Adrenal gland (tissue), 5 donors: ENCODE measurements around the gene FOXN3.

Experiments
- CTCF ChIP-seq, 6 experiments: fragments of 450-650 bp in 4 of 6; fragments of 200-600 bp in 2 of 6; sonication (generic) in 1 of 6; IDR thresholded peaks; 1 replicate in 5 of 6; 2 replicates in 1 of 6; pipeline versions ENCODE4 v1.5.1 to v1.8.0; 2016 to 2021; ENCODE audit warnings: antibody characterized with exemption in 6 of 6, mild to moderate bottlenecking in 2 of 6, moderate library complexity in 1 of 6
- POLR2A ChIP-seq, 2 donors: fragments of 450-650 bp; IDR thresholded peaks; one replicate each; pipeline ENCODE4 v1.6.1; 2017; ENCODE audit warnings: antibody characterized with exemption in 2 of 2, mild to moderate bottlenecking in 2 of 2, moderate library complexity in 1 of 2
- donor health status: DM: no; HTN: no; CAD: no.

GRCh38 chr14:89366864-89367778, 49.9 kb downstream of the FOXN3 start:
- no peak for TF ChIP-seq CTCF (IDR thresholded peaks at IDR 0.05)
- no peak for TF ChIP-seq POLR2A (IDR thresholded peaks at IDR 0.05)
